GM18508 (cell line): ENCODE data around the gene TTC33.

Source experiments
- ATAC-seq: cut with Tn5 transposase; IDR thresholded peaks from one replicate; pipeline ENCODE4 v1.9.1; 2021; ENCODE audit warnings: moderate number of reproducible peaks; ENCODE audit not compliant: insufficient read depth, unreplicated experiment

Gene TTC33

DNA sequence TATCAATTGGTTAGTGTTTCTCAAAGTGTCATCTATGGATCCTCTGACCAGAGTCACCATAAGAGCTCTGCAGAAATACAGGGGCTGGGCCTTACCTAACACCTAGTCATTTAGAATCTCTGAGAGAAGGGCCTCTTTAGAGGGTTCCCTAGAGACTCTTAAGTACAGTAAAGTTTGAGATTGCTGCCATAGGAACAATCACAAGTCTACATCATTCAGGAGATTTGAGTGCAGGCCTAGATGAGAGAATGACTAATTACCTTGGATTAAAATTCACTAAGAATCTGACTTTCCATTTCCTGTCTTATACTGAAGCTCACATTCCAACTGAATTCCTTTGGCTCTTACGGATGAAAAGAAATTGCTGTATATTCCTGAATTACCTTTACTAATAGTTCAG is 258.2 kb downstream of the TTC33 start:
- ATAC-seq = no peak

DNA sequence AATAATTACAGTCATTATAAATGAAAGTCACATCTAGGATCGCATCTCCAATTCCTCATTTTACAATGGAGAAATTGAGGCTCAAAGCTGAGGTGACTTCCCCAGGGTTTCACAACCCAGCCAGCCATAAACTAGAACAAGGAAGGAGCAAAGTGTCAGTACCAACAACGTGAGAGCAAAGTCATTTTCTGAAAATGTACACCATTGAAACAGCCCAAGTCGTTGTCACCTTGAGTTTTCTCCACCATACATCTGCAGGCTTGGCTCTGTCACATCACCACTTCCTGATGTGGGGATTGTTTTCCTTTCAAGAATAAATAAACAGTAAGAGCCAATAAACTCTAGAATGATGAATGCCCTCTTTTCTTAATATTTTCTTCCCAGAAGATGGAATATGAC is 260.5 kb downstream of the TTC33 start:
- ATAC-seq = no peak

DNA sequence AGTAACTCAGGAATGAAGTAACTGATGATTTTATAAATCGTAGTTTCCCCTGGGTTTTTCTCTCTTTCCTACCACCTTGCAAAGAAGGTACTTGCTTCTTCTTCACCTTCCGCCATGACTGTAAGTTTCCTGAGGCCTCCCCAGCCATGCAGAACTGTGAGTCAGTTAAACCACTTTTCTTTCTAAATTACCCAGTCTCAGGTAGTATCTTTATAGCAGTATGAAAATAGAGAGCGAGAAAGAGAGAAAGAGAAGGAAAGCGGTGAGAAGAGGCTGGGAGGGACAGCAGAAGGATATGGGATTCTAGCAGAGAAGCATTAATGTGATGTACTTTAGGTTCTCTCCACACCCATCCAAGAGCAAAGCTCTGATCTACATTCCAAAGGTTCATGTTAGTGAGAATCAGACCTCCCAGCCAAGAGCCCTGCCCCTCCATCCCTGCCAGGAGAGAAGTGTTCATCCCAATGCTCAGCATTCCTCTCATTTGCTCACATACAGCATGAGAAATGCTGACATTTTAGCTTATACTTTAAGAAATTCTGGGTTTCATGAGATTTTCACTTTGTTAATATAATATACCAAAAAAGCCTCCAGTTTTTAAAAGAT is 261.0 kb downstream of the TTC33 start:
- no peak for ATAC-seq

DNA sequence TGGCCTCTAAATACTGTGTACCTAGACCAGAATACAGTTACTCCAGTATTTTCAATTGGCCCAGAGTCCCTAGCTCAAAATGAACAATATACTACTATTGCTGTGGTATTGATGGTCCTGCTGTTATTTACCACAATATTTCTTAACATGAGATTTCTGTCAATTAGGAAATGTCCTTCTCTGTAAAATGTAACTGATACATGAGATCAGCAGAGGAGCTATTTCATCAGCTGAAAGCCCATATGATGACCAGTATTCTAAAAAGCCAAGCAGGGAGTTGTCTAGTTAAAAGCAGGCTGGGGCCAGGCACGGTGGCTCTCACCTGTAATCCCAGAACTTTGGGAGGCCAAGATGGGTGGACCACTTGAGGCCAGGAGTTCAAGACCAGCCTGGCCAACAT is 263.7 kb downstream of the TTC33 start:
- no peak for ATAC-seq

DNA sequence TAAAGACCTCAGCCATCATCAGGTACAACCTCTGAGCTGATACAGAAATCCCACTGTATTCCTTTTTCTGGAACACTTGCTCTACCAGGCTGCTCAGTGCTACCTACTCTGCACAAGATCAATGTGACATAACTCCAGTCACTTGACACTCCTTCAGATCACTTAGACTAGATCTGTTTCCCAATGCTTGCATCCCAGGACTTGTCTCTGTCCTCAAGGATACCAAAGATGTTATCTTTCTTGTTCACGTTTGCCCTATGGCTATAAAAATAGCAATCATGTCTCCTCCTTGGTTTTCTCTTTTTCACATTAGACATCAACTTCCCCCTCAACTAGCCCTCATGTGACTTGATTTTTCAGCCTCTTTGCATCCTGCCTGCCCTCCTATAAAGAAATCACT is 264.1 kb downstream of the TTC33 start:
- ATAC-seq = no peak

DNA sequence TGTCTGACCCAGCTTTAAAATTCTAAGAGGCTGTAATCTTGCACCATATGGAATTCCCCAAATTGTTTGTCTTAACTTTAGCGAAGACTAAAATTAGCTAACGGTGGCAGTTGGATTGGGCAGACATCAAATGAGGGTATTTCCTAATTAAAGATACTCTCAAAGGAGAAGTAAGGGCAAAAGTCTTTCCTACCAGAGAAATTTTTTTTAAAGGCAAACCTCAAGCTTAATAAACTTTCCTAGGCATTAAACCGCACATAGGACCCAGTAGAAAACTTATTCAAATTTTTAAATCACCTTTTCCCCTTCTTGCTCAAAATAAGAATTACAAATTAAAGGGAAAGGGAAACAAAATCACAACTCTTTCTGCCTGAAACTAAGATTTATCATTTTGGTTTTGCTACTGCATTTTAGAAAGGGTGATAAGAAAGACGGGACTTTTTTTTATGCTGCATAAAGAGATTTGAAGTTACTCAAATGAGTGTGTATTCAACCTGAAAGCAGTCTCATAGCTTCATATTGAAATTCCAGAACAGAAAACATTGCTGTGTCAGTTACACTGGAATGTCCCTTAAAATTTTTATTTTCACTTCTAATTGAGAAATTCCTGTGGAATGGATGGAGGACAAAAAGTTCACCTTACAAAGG is 265.2 kb downstream of the TTC33 start:
- peak; percentile 37 for ATAC-seq

DNA sequence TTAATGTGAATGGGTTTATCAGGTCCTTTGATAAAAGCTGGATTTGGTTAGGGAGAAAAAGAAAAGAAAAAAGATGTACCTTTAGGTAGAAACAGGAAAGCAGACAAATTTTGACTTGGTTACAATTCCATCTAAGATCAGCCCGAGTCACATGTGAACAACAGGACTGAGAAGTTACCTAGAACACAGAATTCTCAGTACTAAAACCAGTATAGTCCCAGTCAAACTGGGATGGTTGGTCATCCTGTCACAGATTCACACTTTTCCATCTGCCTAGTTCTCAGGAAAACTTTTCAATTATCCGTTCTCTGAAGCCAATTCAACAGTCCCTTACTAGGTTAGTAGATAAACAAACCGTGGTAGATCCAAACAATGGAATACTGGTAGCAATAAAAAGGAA is 266.3 kb downstream of the TTC33 start:
- no peak for ATAC-seq

DNA sequence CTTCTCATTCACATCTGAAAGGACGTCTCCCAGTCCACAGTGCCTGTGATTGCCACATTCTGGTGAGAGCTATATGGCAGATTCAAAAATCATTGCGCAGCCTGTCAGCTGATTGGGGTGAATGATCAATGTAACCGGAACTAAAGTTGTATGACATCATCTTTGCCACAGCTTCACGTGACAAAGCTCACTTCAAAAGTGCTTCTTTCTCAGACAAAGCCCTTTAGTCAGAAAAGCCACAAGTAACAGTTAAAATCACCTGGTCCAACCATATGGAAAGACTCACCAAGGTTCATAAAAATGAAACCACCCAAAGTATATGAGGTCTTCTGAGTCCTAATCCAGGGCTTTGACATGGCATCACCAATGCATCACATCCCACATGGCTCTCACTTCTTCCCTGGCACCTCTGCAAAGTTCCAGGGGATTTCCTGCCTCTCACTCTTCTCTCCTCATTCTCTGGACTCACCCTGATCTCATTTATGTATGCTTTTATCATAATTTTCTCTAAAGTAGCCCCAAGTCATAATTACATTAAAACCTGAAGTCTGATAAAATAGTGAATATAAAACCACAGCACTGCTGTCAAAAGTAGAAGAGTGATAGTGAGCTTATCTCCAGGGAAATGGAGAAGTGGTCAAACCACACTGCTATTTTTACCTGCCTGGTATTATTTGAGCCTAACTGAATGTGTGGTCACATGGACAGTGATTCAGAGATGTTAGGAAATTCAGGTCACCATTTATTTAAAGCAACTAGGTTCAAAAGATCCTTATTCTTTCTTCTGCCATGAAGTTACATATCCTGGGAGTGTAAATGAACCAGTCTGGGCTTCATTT is 269.1 kb downstream of the TTC33 start:
- ATAC-seq = peak; percentile 56

DNA sequence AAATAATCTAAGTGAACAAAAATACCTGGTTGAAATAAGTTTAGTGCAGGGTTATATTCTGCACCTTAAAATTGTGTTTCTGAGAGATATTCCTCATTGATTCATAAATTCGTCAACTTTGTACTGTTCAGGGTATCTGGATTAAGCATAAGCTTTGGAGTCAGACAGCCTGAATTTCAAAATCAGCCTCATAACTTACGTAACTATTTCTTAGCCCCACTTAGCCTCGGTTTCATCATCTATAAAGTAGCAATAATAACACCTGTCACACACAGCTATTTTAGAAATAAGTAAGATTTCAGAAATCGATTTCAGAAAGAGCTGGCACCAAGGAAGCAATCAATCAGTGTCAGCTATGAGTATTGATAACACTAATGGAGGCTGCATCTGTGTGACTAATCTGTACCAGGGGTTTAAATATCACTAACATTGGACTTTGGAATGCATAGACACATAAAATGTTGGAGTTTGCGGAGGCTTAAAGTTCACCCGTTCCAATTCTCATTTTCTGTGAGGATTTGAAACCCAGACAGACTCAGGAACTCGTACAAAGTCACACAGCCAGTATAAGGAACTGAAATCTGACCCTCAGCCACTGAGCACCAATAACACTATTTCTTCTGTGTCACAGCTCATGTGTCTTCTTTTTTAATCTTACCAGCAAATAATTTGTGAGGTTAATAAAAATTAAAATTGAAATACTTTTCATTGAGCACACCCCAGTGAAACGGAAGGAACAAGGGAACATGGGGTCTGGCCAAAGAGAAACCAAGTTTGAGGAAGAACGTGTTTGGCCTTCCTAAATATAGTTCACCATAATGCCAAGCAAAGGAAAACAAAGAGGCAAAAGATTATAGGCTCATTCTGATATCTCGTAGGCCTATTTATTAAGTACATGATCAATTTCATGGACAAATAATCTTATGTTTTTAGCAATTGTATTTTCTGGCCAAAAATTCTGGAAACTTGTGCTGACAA is 270.5 kb downstream of the TTC33 start:
- peak; percentile 28 for ATAC-seq

DNA sequence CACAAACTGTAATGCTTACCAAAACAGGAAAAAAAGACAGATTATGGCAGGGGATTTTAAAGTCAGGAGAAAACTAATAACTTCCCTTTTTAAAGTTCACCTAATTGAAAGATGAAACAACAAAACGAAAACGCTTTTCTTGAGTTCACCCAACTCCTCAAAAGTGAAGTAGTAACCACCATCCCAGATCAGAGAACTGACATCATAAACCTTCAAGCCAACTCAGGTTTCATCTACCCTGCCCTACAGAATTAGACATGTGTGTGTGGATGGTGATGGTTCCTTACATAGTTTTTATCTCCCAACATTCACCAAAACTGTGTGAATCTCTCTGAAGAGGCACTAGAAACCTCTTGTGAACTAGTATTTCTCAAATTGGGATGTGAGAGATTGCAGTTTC is 271.3 kb downstream of the TTC33 start:
- peak; percentile 37 for ATAC-seq

DNA sequence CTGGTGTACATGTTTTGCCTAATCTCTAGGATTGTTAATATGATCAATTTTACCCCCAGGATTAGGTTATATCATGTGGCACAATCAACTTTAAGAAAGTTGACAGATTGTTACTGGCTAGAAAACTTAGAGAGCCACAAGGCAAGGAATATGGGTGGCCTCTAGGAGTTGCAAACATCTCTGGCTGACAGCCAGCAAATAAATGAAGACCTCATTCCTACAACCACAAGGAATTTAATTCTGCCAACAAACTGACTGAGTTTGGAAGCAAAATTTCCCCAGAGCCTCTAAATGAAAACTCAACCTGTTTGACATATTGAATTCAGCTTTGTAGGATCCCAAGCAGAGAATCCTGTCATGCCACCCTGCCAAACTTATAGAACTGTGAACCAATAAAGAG is 272.4 kb downstream of the TTC33 start:
- no peak for ATAC-seq

DNA sequence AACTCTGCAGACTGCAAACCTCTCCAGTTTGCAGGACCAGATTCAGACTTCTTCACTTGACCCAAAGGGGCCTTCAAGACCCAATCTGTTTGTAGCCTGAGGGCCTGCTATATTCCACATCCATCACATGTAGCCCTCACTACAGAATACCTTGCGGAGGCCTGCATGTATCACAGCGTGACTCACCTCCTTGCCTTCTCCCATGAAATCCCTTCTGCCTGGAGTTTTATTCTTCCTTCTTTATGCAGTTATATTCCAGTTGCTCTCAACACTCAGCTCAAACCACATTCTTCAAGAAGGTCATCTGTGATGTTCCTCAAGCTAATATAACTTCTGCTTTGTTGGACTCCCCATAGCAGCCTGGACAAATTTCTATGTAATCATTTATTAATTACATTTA is 274.5 kb downstream of the TTC33 start:
- ATAC-seq = no peak

DNA sequence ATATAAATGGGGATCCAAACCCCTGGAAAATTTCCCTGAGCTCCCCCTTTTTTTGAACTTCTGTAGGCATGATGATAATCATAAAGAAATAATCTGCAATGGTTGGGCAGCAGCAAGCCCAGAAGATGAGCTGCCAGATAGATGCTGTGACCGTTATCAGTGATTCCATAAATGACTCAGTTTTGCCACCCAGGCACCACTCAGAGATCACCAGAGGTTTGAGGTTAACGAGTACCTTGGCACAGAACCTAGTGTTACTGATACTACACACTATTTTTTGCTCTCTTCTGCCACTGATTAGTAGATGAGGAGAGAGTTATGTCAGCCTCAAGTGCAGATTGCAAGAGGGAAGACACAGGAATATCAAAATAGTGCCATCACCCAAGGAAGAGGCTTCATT is 275.4 kb downstream of the TTC33 start:
- no peak for ATAC-seq

DNA sequence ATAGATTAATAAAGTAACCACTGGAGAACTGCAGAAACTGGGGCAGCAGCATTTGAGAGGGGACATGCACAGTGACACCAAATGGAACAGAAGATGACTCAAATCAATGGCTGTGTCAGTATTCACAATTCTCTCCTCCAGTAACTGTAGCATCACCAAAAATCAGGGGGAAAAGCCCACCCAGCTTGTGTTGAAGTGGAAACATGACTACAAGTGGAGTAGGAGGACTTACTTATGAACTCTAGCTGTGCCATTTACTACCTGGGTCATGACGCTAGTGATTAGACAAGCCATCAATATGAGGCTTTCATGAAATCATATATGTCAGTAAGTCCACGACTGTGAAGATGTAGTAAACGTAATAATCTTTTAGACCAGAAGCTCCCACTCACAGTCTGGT is 275.8 kb downstream of the TTC33 start:
- ATAC-seq = no peak

DNA sequence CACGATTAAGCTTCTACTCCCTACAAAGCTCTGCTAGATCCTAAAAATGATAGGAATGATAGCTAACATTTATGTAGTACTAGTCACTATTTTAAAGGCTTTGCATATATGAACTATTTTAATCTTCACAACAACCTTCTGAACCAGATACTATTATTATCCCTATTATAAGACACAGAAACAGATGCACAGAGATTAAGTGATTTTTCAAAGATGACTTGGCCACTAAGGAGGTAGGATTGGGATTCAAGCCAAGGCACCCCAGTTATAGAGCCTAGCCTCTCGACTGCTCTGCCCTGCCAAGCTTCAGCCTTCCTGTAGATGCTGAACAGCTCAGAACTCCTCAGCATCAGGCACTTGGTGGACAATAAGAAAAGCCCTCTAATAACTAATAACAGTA is 277.0 kb downstream of the TTC33 start:
- no peak for ATAC-seq

DNA sequence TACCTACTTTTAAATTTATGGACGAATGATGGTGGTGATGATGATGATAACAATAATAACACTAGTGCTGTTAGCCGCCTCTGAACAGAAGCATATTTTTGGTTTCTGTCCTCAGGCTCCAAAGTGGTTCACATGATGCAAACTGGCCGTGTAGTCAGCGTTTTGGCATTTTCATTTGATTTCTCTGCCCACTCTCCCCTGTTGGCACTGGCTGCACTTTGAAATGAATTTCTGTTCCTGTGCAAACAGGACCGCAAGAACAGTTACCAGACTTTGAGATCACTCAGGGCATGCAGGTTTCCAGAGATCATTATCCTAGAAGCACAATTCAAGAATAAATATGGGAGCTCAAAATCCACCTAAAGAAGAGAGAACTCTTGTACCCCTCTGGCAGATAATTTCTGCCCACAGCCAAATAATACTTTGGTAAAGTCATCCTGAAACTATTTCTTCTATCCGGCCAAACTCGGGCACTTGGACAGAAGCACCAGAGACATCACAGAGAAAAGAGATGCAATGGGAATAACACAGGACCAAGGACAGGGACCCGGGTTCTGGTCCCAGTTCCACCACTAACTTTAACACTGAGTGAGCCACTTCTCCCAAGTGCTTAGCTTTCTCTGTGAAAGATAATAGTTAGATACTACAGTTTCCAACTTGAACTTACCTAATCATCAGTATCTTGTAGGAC is 277.8 kb downstream of the TTC33 start:
- ATAC-seq = no peak

DNA sequence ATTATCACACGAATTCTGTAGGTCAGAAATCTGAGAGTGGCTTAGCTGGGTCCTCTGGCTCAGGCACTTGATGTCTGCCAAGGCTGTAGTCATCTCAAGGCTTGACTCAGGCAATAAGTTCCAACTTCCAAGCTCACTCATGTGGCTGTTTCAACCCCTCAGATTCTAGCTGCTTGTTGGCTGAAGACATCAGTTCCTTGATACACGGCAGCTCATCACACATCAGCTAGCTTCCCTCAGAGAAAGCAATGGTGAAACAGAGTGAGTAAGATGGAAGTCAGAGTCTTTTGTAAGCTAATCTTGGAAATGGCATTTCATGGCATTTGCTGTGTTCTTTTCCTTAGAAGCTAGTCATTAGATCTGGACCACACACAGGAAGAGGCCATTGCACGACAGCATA is 280.2 kb downstream of the TTC33 start:
- no peak for ATAC-seq

DNA sequence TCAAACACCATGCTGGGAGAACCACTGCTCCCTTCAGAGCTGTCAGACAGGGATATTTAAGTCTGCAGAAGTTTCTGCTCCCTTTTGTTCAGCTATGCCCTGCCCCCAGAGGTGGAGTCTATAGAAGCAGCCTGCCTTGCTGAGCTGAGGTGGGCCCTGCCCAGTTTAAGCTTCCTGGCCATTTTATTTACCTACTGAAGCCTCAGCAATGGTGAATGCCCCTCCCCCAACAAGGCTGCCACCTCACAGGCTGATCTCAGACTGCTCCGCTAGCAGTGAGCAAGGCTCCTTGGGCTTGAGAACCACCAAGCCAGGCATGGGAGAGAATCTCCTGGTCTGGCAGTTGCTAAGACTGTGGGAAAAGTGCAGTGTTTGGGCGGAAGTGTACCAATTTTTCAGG is 281.5 kb downstream of the TTC33 start:
- ATAC-seq = no peak

DNA sequence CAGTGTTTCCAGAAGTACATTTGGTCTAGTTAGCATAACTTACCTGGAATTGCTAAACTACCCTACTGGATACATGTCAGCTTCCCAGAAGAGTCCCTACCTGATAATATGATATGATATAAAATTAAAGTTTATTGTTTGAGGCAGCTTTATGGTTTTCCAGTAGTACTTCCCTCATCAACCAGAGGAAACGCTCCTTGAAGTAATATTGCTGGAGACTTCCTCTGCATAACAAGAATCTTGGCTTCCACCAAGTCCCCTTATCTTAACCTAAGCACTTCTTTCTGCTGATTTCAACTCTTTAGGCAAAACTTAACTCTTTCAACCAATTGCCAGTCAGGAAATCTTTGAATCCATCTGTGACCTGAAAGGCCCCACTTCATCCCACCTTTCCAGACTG is 290.3 kb downstream of the TTC33 start:
- no peak for ATAC-seq

DNA sequence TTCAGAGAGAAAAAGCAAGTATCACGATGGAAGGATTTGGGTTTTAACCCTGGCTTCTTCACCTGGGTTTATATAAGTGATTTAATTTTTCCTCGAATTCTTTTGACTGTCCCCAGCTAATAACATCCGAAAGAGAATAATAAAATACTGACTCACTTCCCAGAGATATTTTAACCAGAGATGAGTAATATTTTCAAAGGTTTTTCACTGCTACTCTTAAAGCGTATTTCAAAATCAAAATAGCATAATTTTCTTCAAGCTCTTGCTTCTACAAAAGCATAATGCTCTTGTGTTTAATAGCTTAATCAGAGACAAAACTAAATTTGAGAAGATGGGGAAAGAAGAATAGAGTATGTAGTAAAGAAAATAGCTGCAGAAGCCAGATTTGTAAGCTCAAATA is 291.2 kb downstream of the TTC33 start:
- ATAC-seq = no peak
